AG10803 (cell line): ENCODE measurements around the gene CELF2.

Experiments
- DNase-seq: peaks from one replicate; pipeline ENCODE4 v3.0.0; 2010; ENCODE audit warnings: low read depth
- H3K4me3 ChIP-seq: 2 replicates; pipeline ENCODE4 v1.5.1; 2011; ENCODE audit warnings: mild to moderate bottlenecking, low read length, control low read depth
- TF ChIP-seq, protein P1 (sequence below): conservative IDR thresholded peaks from 2 replicates; pipeline ENCODE4 v1.5.1; 2011; ENCODE audit warnings: mild to moderate bottlenecking, low read length, control low read depth, inconsistent platforms

The CELF2 gene

DNA sequence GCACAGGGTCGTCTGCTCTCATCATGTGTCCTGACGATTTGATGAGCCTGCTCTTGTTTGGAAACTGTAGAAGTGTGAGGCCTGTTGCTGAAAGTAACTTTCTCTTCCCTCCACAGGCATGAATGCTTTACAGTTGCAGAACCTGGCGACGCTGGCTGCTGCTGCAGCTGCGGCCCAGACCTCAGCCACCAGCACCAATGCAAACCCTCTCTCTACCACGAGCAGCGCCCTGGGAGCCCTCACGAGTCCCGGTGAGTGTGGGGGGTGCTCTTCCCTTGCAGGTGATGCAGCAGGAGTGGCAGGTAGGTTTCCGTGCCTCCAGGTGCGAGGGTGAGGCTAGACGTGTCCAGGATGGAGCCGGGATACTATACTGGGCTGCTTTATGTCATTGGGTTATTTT is 270.6 kb downstream of the CELF2 start:
- TF ChIP-seq, protein P1, sequence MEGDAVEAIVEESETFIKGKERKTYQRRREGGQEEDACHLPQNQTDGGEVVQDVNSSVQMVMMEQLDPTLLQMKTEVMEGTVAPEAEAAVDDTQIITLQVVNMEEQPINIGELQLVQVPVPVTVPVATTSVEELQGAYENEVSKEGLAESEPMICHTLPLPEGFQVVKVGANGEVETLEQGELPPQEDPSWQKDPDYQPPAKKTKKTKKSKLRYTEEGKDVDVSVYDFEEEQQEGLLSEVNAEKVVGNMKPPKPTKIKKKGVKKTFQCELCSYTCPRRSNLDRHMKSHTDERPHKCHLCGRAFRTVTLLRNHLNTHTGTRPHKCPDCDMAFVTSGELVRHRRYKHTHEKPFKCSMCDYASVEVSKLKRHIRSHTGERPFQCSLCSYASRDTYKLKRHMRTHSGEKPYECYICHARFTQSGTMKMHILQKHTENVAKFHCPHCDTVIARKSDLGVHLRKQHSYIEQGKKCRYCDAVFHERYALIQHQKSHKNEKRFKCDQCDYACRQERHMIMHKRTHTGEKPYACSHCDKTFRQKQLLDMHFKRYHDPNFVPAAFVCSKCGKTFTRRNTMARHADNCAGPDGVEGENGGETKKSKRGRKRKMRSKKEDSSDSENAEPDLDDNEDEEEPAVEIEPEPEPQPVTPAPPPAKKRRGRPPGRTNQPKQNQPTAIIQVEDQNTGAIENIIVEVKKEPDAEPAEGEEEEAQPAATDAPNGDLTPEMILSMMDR: no peak
- DNase-seq: no peak
- H3K4me3 ChIP-seq: no peak overlapping the region

DNA sequence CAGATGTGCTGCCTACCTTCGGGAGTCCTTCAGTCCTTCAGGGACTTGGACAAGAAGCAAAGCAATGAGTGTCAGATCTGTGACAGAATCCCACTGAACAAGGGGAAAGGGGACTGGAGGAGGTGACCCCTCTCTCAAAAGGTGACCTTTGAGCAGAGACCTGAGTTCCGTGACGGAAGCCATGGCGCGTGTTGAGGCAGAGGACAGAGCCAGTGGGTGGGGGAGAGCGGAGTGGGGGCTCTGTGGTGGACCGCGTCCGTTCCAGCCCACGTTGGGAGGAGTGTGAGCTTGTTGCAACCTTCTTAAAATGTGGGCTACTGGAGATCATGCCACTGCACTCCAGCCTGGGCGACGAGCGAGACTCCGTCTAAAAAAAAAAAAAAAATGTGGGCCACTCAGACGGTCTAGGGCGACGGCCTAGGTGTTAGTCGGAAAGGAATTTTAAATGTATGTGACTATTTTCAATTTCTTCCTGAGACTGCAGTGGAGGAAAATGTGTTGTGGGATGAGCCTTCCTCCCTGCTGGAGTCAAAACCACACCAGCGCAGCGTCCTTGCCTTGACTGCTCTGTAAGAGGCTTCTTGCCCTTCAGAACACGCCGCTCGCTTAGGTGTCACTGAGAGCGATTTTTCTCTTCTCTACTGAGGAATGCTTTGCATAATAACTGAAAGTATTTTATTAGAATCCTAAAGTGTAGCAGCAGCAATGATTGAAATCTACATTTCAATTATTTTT is 272.7 kb downstream of the CELF2 start:
- TF ChIP-seq, protein P1: no peak
- DNase-seq: no peak
- H3K4me3 ChIP-seq: no peak overlapping the region

- H3K4me3 ChIP-seq: no peak overlapping the region
- no peak for DNase-seq
- TF ChIP-seq, protein P1: no peak
Measured at GRCh38 chr10:11292576-11293302, 275.1 kb downstream of the CELF2 start.

GRCh38 chr10:11293332-11293731 is 275.7 kb downstream of the CELF2 start:
- H3K4me3 ChIP-seq: no peak overlapping the region
- TF ChIP-seq, protein P1: no peak
- no peak for DNase-seq

GRCh38 chr10:11294831-11295450 is 277.3 kb downstream of the CELF2 start:
- H3K4me3 ChIP-seq: no peak overlapping the region
- TF ChIP-seq, protein P1: no peak
- no peak for DNase-seq

- H3K4me3 ChIP-seq: no peak overlapping the region
- TF ChIP-seq, protein P1: no peak
- DNase-seq: no peak
Measured at GRCh38 chr10:11295492-11295891, 277.8 kb downstream of the CELF2 start.
